Stimulated activated CD8-positive, alpha-beta memory T cell treated with anti-CD3 and anti-CD28 coated beads, Interleukin-12 subunit alpha, Interleukin-12 subunit beta, amount 100 ng/mL, for 4 hours (primary cell): ENCODE measurements around the gene ERBB3.

ENCODE experiments used
- DNase-seq: peaks from one replicate; pipeline ENCODE4 v3.0.0-alpha.2; 2020; ENCODE audit warnings: low read depth

Gene ERBB3

DNA sequence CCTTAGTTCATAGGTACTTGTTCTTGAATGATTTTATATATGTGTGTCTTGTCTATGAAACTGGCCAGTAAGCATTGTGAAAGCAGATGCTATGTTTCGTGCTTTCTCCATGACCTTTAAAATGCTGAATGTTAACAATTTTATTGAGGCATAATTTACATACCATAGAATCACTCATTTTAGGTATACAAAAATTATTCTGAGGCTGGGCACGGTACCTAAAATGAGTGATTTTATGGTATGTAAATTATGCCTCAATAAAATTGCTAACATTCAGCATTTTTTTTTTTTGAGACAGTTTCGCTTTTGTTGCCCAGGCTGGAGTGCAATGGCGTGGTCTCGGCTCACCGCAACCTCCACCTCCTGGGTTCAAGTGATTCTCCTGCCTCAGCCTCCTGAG lies 54.9 kb downstream of the ERBB3 start:
- no peak for DNase-seq

DNA sequence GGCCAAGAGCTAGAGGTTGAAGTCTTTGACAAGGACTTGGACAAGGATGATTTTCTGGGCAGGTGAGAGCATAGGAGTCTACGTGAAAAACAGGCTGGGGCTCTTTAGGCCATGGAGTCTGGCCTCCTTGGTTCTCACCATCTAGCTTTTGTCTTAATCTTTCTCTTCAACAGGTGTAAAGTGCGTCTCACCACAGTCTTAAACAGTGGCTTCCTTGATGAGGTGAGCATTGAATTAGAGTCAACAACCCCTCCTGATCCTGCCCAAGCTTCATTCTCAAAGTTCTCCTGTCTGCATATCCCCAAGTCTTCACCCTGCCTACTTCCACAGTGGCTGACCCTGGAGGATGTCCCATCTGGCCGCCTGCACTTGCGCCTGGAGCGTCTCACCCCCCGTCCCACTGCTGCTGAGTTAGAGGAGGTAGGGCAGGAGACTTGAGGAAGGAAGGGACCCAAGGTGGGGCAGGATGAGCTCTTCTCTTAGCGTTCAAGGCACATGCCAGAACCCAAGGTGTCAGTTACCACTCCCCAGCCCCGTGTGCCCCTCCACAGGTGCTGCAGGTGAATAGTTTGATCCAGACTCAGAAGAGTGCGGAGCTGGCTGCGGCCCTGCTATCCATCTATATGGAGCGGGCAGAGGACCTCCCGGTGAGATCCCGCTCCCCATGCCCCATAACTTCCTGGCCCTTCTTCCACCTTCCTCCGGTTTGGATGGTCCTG lies 58.0 kb downstream of the ERBB3 start:
- no peak for DNase-seq

DNA sequence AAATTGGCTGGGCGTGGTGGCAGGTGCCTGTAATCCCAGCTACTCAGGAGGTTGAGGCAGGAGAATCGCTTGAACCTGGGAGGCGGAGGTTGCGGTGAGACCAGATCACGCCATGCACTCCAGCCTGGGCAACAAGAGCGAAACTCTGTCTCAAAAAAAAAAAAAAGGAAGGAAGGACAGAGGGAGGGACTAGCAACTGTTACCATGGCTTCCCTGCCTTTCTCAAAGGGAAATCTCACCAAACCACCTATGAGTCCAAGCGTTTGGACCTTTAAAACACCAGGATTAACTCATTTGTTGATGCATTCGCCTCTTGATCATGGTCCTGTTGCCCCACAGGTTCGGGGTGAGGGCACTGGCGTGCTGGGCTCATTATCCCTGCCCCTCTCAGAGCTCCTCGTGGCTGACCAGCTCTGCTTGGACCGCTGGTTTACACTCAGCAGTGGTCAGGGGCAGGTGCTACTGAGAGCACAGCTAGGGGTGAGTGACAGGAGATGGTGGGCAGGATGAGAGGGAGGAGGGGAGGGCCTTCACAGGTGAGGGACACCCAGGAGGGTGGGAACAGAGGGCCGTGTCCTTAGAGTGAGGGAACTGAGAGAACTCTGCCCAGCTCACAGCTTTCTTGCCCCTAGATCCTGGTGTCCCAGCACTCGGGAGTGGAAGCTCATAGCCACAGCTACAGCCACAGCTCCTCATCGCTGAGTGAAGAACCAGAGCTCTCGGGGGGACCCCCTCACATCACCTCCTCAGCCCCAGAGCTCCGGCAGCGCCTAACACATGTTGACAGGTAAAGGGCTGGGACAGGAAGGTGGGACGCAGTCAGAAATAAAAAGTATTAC lies 62.2 kb downstream of the ERBB3 start:
- no peak for DNase-seq

DNA sequence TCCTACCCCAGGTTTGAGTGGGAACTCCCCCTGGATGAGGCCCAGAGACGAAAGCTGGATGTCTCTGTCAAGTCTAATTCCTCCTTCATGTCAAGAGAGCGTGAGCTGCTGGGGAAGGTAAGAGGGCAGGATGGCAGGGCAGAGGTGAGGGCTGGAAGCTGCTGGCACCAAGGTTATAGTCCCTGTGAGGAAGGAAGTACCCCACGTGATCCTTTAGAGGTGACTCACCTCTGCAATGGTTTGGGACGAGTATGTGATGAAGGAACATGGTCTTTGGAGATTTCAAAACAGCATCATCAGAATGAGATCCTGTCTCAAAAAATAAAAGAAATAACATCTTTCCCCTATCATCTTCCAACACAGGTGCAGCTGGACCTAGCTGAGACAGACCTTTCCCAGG lies 63.3 kb downstream of the ERBB3 start:
- DNase-seq, result no peak

DNA sequence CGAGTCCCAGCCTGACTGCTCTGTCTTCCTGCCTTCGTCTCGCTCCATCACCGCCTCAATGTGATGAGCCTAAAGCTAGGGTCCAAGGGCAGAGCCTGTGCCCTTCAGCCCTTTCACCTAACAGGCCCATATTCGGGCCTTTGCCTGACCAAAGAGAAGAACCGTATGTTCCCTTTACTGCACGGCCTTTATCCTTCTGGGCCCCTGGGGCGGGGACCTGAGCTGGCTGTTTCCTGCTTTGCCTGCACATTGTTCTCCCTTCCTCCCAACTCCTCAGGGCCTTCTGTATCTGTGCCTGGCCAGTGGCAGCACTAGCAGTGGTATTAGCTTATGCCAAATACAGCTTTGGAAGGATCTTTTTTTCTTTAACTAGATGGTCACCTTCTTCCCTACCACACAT lies 63.9 kb downstream of the ERBB3 start:
- no peak for DNase-seq

DNA sequence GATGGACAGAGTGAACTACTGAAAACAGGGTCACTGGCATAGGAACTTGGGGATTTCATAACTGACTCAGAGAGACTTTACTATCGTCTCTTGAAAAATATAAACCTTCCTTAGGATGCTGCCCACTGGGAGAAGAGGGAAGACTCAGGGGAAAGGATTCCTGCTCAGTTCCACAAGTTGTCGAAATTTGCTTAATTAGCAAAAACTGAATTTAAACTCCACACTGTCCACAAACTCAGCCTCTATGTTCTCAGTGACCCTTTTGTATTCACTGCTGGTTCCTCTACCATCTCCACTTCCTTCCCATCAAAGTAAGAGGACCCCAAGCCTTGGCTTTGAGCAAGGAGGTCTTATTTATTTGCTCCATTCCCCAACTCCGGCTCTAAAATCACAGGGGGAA lies 65.3 kb downstream of the ERBB3 start:
- DNase-seq, result no peak

DNA sequence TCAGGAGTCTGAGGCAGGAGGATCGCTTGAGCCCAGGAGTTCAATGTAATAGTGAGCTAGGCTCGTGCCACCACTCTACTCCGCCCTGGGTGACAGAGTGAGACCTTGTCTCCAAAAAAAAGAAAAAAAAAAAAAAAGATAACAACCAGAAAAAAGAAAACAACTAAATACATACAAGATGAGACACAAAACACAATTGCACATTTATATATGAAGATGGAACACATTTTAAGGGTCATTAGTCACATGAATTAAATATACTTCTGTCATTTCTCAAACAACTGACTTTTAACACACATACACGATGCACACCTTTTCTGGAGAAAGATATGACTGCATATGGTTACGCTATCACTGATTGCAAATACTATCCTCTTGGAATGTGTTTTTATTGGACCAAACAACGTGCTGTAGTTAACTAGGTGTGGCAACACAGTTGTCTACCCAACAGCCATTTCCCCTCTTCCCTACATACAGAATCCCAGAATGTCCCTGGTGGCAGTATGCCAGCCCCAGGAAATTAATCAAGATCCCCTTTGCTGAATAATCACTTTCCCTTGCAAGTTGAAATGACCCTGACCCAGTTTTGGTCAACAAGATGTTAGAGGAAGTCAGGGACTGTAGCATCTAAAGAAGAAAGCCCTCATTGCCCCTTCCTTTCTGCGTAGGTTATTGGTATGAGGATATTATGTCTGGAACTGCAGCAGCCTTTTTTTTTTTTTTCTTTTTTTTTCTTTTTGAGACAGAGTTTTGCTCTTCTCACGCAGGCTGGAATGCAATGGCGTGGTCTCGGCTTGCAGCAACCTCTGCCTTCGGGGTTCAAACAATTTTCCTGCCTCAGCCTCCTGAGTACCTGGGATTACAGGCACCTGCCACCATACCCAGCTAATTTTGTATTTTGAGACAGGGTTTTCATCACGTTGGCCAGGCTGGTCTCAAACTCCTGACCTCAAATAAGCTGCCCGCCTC lies 66.8 kb downstream of the ERBB3 start:
- no peak for DNase-seq

DNA sequence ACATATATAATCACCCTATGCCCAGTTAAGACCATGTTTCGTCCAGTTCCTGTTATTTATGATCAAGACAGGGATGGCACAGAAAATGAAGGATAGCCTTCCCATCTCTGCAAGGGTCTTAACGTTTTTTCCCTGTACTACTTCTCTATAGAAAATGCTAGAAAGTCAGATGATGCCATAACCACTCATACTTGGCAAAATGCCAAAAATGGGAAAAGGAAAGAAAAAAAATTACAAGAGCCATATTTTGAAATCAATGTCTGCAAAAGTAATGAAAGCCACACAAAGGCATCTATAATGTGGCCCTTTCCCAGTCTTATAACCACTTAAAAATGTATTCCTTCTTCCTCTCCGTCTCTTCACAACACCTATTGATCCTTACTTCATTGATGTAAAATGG lies 70.6 kb downstream of the ERBB3 start:
- DNase-seq, result no peak

DNA sequence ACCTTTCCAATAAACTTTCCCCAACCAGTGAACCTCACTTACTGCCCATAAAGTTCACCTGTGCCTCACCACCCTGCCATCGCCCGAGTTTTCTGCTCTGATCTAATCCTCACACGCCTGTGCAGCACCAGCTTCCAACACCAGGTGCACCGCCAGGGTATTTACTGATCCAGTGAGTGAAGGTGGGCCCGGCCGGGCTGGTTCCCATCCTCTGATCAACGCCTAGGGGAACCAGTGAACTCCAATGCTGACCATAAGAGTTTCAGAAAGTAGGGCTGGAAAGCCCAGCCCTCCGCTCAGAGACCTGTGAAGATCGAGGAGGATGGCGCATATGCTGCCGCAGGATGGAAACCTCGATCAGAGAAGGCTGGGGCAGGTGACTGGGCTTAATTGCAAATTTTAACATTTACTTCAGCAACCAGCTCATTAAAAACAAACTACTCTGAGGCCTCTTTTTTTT lies 71.7 kb downstream of the ERBB3 start:
- DNase-seq, result peak; percentile 47

DNA sequence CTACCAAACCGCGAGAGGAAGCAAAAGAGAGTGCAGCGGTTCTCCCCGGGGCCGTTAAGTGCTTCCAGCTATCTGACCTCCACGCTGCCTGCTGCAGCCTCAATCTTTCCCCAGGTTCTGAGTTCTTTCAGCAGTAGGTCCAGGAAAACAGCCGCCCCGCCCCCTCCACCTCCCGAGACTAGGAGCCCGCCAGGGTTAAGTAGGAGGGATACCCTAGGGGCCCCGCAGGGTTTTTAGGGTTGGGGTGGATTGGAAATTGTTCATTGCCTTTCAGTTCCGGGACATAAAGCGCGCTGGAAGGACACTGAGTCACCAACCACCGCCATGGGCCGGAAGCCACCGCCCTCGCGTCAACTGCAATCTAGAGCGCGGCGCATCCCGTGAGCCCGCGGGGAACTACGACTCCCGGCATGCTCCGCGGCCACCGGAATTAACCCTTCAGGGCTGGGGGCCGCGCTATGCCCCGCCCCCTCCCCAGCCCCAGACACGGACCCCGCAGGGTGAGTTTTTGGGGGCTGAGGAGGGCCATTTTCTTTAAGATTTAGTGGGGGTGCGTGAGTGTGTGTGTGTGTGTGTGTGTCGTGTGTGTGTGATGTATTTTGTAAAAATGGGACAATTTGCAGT lies 72.3 kb downstream of the ERBB3 start, which contains the start of gene MYL6B:
Gene MYL6B, plus strand, starts transcription at position 456 of the 624 bp plus-strand sequence. CDS start 1,332 bp downstream, outside the sequence.
- peak; percentile 87 for DNase-seq
